IMR-90 (cell line): ENCODE measurements around the gene BRCA2. TPM values are rescaled to one million over a fixed set of nuclear protein-coding genes. Genes with fewer than 3 reads are reported as not detected.

ENCODE experiments used
- ATAC-seq: fragments of 200-7000 bp; cut with Tn5 transposase; 2 replicates; pipeline ENCODE4 v1.9.1; 2020; ENCODE audit warnings: low read depth, mild to moderate bottlenecking, moderate library complexity
- BruUV-seq: library from RNA; stranded (reverse); fragments of 400-500 nt; replicated peaks from 2 replicates; lab custom pipeline; 2021; lab: Mats Ljungman, UMichigan
- CTCF ChIA-PET: fragments of 300-600 bp; formaldehyde crosslinking; extraction: SDS; loops from one replicate; lab custom pipeline; 2021; ENCODE audit warnings: antibody characterized with exemption; lab: Yijun Ruan, JAX
- POLR2A ChIA-PET: fragments of 300-600 bp; sonication (Branson Sonifier 250); formaldehyde crosslinking; loops from one replicate; lab custom pipeline; 2022; ENCODE audit warnings: antibody characterized with exemption; ENCODE audit not compliant: unreplicated experiment; lab: Charles Lee
- DNase-seq: peaks from one replicate; pipeline ENCODE4 v3.0.0; 2013
- H2AFZ ChIP-seq: replicated peaks from 2 replicates; pipeline ENCODE3; 2013; ENCODE audit warnings: low read length, mild to moderate bottlenecking; ENCODE audit not compliant: poor library complexity
- H2AK5ac ChIP-seq: 2 replicates; pipeline ENCODE4 v1.6.1; 2013; ENCODE audit warnings: low read depth, low read length, inconsistent platforms
- H2AK9ac ChIP-seq: replicated peaks from 2 replicates; pipeline ENCODE3; 2013; ENCODE audit warnings: mild to moderate bottlenecking, low read depth, low read length, moderate library complexity; ENCODE audit not compliant: poor library complexity
- H2BK120ac ChIP-seq: 2 replicates; pipeline ENCODE4 v1.6.1; 2013; ENCODE audit warnings: low read depth, low read length, inconsistent platforms
- H2BK15ac ChIP-seq: 3 replicates; pipeline ENCODE4 v1.6.1; 2013; ENCODE audit warnings: low read depth, low read length, inconsistent platforms
- H2BK20ac ChIP-seq: 2 replicates; pipeline ENCODE4 v1.6.1; 2013; ENCODE audit warnings: low read depth, mild to moderate bottlenecking, inconsistent platforms, low read length, moderate library complexity
- H2BK5ac ChIP-seq: 2 replicates; pipeline ENCODE4 v1.6.1; 2013; ENCODE audit warnings: mild to moderate bottlenecking, low read depth, low read length, inconsistent platforms; ENCODE audit not compliant: poor library complexity, severe bottlenecking
- H3K14ac ChIP-seq: replicated peaks from 2 replicates; pipeline ENCODE4 v1.6.1; 2013; ENCODE audit warnings: low read depth, low read length, inconsistent platforms
- H3K18ac ChIP-seq: 2 replicates; pipeline ENCODE4 v1.6.1; 2013; ENCODE audit warnings: low read depth, low read length, control low read depth
- H3K23ac ChIP-seq: 2 replicates; pipeline ENCODE4 v1.6.1; 2013; ENCODE audit warnings: low read depth, low read length, inconsistent platforms
- H3K27ac ChIP-seq: 2 replicates; pipeline ENCODE4 v1.5.1; 2013; ENCODE audit warnings: mild to moderate bottlenecking, control low read depth, low read length; ENCODE audit not compliant: insufficient read depth
- H3K27me3 ChIP-seq: 2 replicates; pipeline ENCODE4 v1.6.1; 2013; ENCODE audit warnings: low read length; ENCODE audit not compliant: control insufficient read depth, insufficient read depth
- H3K36me3 ChIP-seq: 2 replicates; pipeline ENCODE4 v1.6.1; 2013; ENCODE audit warnings: low read length, mixed read lengths; ENCODE audit not compliant: control insufficient read depth, insufficient read depth
- H3K4ac ChIP-seq: 2 replicates; pipeline ENCODE4 v1.6.1; 2013; ENCODE audit warnings: low read depth, low read length, inconsistent platforms
- H3K4me1 ChIP-seq: 2 replicates; pipeline ENCODE4 v1.6.1; 2013; ENCODE audit warnings: low read length, mixed read lengths; ENCODE audit not compliant: control insufficient read depth, insufficient read depth
- H3K4me2 ChIP-seq: 2 replicates; pipeline ENCODE4 v1.6.1; 2013; ENCODE audit warnings: low read depth, mild to moderate bottlenecking, control low read depth, low read length, moderate library complexity
- H3K4me3 ChIP-seq: 2 replicates; pipeline ENCODE4 v1.5.1; 2013; ENCODE audit warnings: low read depth, mild to moderate bottlenecking, control low read depth, low read length, moderate library complexity; ENCODE audit not compliant: insufficient read depth
- H3K56ac ChIP-seq: 2 replicates; pipeline ENCODE4 v1.6.1; 2013; ENCODE audit warnings: low read length, inconsistent platforms; ENCODE audit not compliant: insufficient read depth; ENCODE audit errors: extremely low read depth
- H3K79me1 ChIP-seq, 2 experiments: 2 replicates each; pipeline ENCODE4 v1.6.1; 2013; ENCODE audit warnings: low read length in 2 of 2, inconsistent platforms in 1 of 2, low read depth in 1 of 2
- H3K9ac ChIP-seq: 2 replicates; pipeline ENCODE4 v1.6.1; 2013; ENCODE audit warnings: low read depth, low read length, control low read depth
- H3K9me1 ChIP-seq: 2 replicates; pipeline ENCODE4 v1.6.1; 2013; ENCODE audit warnings: low read length, inconsistent platforms; ENCODE audit not compliant: insufficient read depth
- H3K9me3 ChIP-seq: 2 replicates; pipeline ENCODE4 v1.6.1; 2013; ENCODE audit warnings: low read length; ENCODE audit not compliant: control insufficient read depth, insufficient read depth
- H4K20me1 ChIP-seq: 2 replicates; pipeline ENCODE4 v1.6.1; 2013; ENCODE audit warnings: low read length, inconsistent platforms; ENCODE audit not compliant: insufficient read depth
- H4K5ac ChIP-seq: 2 replicates; pipeline ENCODE4 v1.6.1; 2013; ENCODE audit warnings: mild to moderate bottlenecking, low read depth, low read length, control low read depth
- H4K8ac ChIP-seq, 2 experiments: 2 replicates each; pipeline ENCODE4 v1.6.1; 2013; ENCODE audit warnings: low read depth in 2 of 2, low read length in 2 of 2, control low read depth in 1 of 2, inconsistent platforms in 1 of 2
- H4K91ac ChIP-seq: 2 replicates; pipeline ENCODE4 v1.6.1; 2013; ENCODE audit warnings: low read depth, low read length, inconsistent platforms; ENCODE audit not compliant: insufficient read depth
- BHLHE40 ChIP-seq: fragments of 150-350 bp; IDR thresholded peaks from 2 replicates; pipeline ENCODE4 v1.6.1; 2016; ENCODE audit warnings: mild to moderate bottlenecking, low read depth, low read length
- CEBPB ChIP-seq: IDR thresholded peaks from 2 replicates; pipeline ENCODE4 v1.6.1; 2012; ENCODE audit warnings: low read depth, low read length, improper control_type of control experiment
- CHD1 ChIP-seq: IDR thresholded peaks from 2 replicates; pipeline ENCODE4 v1.6.1; 2012; ENCODE audit warnings: low read depth, low read length, improper control_type of control experiment
- CTCF ChIP-seq: conservative IDR thresholded peaks from 2 replicates; pipeline ENCODE4 v1.5.1; 2012; ENCODE audit warnings: mild to moderate bottlenecking, low read depth, low read length, improper control_type of control experiment
- FOS ChIP-seq: fragments of 150-350 bp; IDR thresholded peaks from 2 replicates; pipeline ENCODE4 v1.6.1; 2016; ENCODE audit warnings: low read depth, low read length
- MAFK ChIP-seq: IDR thresholded peaks from 2 replicates; pipeline ENCODE4 v1.6.1; 2012; ENCODE audit warnings: low read depth, low read length, improper control_type of control experiment
- MAZ ChIP-seq: IDR thresholded peaks from 2 replicates; pipeline ENCODE4 v1.6.1; 2012; ENCODE audit warnings: low read depth, mild to moderate bottlenecking, low read length, improper control_type of control experiment, moderate library complexity, borderline replicate concordance
- MXI1 ChIP-seq: IDR thresholded peaks from 2 replicates; pipeline ENCODE4 v1.6.1; 2012; ENCODE audit warnings: low read depth, mild to moderate bottlenecking, low read length, moderate library complexity, borderline replicate concordance
- NFE2L2 ChIP-seq: fragments of 150-350 bp; IDR thresholded peaks from 2 replicates; pipeline ENCODE4 v1.6.1; 2016; ENCODE audit warnings: low read depth, mild to moderate bottlenecking, low read length
- POLR2A ChIP-seq: IDR thresholded peaks from 2 replicates; pipeline ENCODE4 v1.6.1; 2012; ENCODE audit warnings: mild to moderate bottlenecking, low read depth, low read length
- RCOR1 ChIP-seq: IDR thresholded peaks from 2 replicates; pipeline ENCODE4 v1.6.1; 2012; ENCODE audit warnings: mild to moderate bottlenecking, low read length, improper control_type of control experiment; ENCODE audit not compliant: insufficient replicate concordance
- RFX5 ChIP-seq: IDR thresholded peaks from 2 replicates; pipeline ENCODE4 v1.8.0; 2012; ENCODE audit warnings: low read depth, mild to moderate bottlenecking, low read length, moderate library complexity
- SMC3 ChIP-seq: fragments of 150-350 bp; IDR thresholded peaks from 2 replicates; pipeline ENCODE4 v1.6.1; 2016; ENCODE audit warnings: low read depth, mild to moderate bottlenecking, antibody characterized with exemption, low read length, moderate library complexity
- USF2 ChIP-seq: fragments of 150-350 bp; IDR thresholded peaks from 2 replicates; pipeline ENCODE4 v1.6.1; 2017; ENCODE audit warnings: mild to moderate bottlenecking, antibody characterized with exemption, low read length, low read depth
- WGBS, 2 experiments: methylation state at CpG; one replicate each; pipeline versions ENCODE4 v1.1.5 to v1.1.7; 2013; ENCODE audit warnings: missing lambda C conversion rate in 2 of 2; ENCODE audit not compliant: insufficient read length in 1 of 2; ENCODE audit errors: extremely low coverage in 2 of 2; 5-methylcytosine and 5-hydroxymethylcytosine counted together
- dilution Hi-C: fragments of 300-500 bp; cut with HindIII; formaldehyde crosslinking; loops from one replicate; pipeline ENCODE4 v1.14.3; 2018; ENCODE audit warnings: low sequenced_read_pairs; ENCODE audit not compliant: unreplicated experiment
- in situ Hi-C: fragments of 300-500 bp; cut with MboI; formaldehyde crosslinking; loops from 3 replicates; pipeline ENCODE4 v1.14.3; 2019; ENCODE audit warnings: low sequenced_read_pairs, inconsistent platforms, mixed read lengths
- intact Hi-C: fragments of 100-400 bp; cut with micrococcal nuclease; formaldehyde crosslinking; loops from 2 replicates; pipeline ENCODE4 v1.10.0; 2022
- polyA plus RNA-seq, 3 experiments: library from polyadenylated mRNA; depleted of rRNA; stranded (reverse); fragments of >200 nt; gene quantifications; 2 replicates each; pipeline ENCODE4 v1.2.3, GENCODE V29; 2012; ENCODE audit warnings: low replicate concordance in 1 of 3
- total RNA-seq: library from RNA; depleted of rRNA; stranded (reverse); fragments of >200 nt; gene quantifications from 2 replicates; pipeline ENCODE4 v1.2.3, GENCODE V29; 2012

BRCA2 gene
- total and polyA plus RNA-seq, 2 of the 4 experiments (the other 2 are of a cell fraction), result 2.0 to 9.7 TPM

GRCh38 chr13:32428581-32429432 is 113.5 kb downstream of the BRCA2 start:
- in situ Hi-C loops, result no loop called here
- TF ChIP-seq RCOR1 (no peak), MAFK (no peak), RFX5 (no peak), CEBPB (no peak), NFE2L2 (no peak), USF2 (no peak), MXI1 (no peak), SMC3 (no peak), BHLHE40 (no peak), CHD1 (no peak), MAZ (no peak), FOS (no peak), POLR2A (no peak), CTCF (no peak)

More at GRCh38 chr13:32428581-32429432, 113.5 kb downstream of the BRCA2 start:
- H3K4me3 ChIP-seq, result no peak overlapping the region
- no peak overlapping the region for H2AK9ac ChIP-seq
- dilution Hi-C loops (no loop called here), intact Hi-C loops (no loop called here)
- no peak for DNase-seq
- H4K91ac ChIP-seq, result no peak overlapping the region
- peak overlapping the region in 1 of 2 experiments; percentile 42; a peak in 2 of 4 replicates for H4K8ac ChIP-seq
- no peak overlapping the region for H3K9ac ChIP-seq
- CTCF ChIA-PET, result interaction anchor here (1.0 kb wide), 1 partner anchor 11 kb away, joined by 3 read pairs; no protein-coding TSS in a partner anchor
- no peak overlapping the region for H2BK20ac ChIP-seq
- H2BK15ac ChIP-seq, result no peak overlapping the region
- no peak overlapping the region for H2BK120ac ChIP-seq
- no peak overlapping the region for H3K14ac ChIP-seq
- H3K79me1 ChIP-seq, result no peaks in the 10 kb centered on the region
- no peak overlapping the region for H3K27ac ChIP-seq
- no peak overlapping the region for H2AK5ac ChIP-seq
- H3K4me2 ChIP-seq, result no peak overlapping the region
- H3K18ac ChIP-seq, result no peak overlapping the region
- no peak overlapping the region for H4K5ac ChIP-seq
- H4K20me1 ChIP-seq, result no peaks in the 10 kb centered on the region
- BruUV-seq, result no TSS peak
- no peak overlapping the region for H3K4ac ChIP-seq
- H3K23ac ChIP-seq, result no peak overlapping the region
- H3K9me1 ChIP-seq, result peaks cover 4% of the 10 kb centered on the region; the same call in 1 of the 2 replicates
- H3K56ac ChIP-seq, result no peak overlapping the region
- peaks cover 7% of the 10 kb centered on the region; the same call in 1 of the 2 replicates for H3K4me1 ChIP-seq
- WGBS, 2 experiments, result no CpG with 5 or more reads among the region's 9 CpGs
- ATAC-seq, result no peak
- no peaks in the 10 kb centered on the region for H3K27me3 ChIP-seq
- POLR2A ChIA-PET, result no interaction called here
- no peak overlapping the region for H2BK5ac ChIP-seq
- no peaks in the 10 kb centered on the region for H3K9me3 ChIP-seq
- H2AFZ ChIP-seq, result peak overlapping the region; percentile 95
- peaks cover 3% of the 10 kb centered on the region; the same call in 1 of the 2 replicates for H3K36me3 ChIP-seq
